ENCODE data around the gene CCDC85C.

CCDC85C gene

GRCh38 chr14:99595034-99595433, 9.0 kb downstream of the CCDC85C start:
- intact Hi-C loops (cut with DNase I), result no loop called here

GRCh38 chr14:99593971-99594841, 9.8 kb downstream of the CCDC85C start:
- intact Hi-C loops (cut with DNase I), result no loop called here

More at GRCh38 chr14:99595034-99595433, 9.0 kb downstream of the CCDC85C start:
- no peak for DNase-seq

GRCh38 chr14:99592933-99593753, 10.9 kb downstream of the CCDC85C start:
- intact Hi-C loops (cut with DNase I), result no loop called here
- peak in 41 of 42 donors; percentile 43 to 86 (median 68) for DNase-seq

More at GRCh38 chr14:99593971-99594841, 9.8 kb downstream of the CCDC85C start:
- DNase-seq, result no peak

GRCh38 chr14:99592394-99592793, 11.6 kb downstream of the CCDC85C start:
- no peak for DNase-seq
- intact Hi-C loops (cut with DNase I), result no loop called here

- peak in 14 of 42 donors; percentile 25 to 73 (median 55) for DNase-seq
- intact Hi-C loops (cut with DNase I), result no loop called here
Measured at GRCh38 chr14:99590746-99591555, 13.1 kb downstream of the CCDC85C start.

- DNase-seq, result no peak
- intact Hi-C loops (cut with DNase I), result no loop called here
Measured at GRCh38 chr14:99589651-99590530, 14.1 kb downstream of the CCDC85C start.

- intact Hi-C loops (cut with DNase I), result no loop called here
- DNase-seq, result no peak
Measured at GRCh38 chr14:99589031-99589441, 15.0 kb downstream of the CCDC85C start.

GRCh38 chr14:99587460-99588278, 16.3 kb downstream of the CCDC85C start:
- no peak for DNase-seq
- intact Hi-C loops (cut with DNase I), result no loop called here

- intact Hi-C loops (cut with DNase I), result no loop called here
- DNase-seq, result no peak
Measured at GRCh38 chr14:99586761-99587459, 17.1 kb downstream of the CCDC85C start.

GRCh38 chr14:99586054-99586760, 17.8 kb downstream of the CCDC85C start:
- DNase-seq, result no peak
- intact Hi-C loops (cut with DNase I), result no loop called here

GRCh38 chr14:99584823-99585222, 19.2 kb downstream of the CCDC85C start:
- intact Hi-C loops (cut with DNase I), result no loop called here
- DNase-seq, result no peak

GRCh38 chr14:99581938-99582337, 22.1 kb downstream of the CCDC85C start:
- intact Hi-C loops (cut with DNase I), result no loop called here
- DNase-seq, result no peak

GRCh38 chr14:99581374-99581773, 22.6 kb downstream of the CCDC85C start:
- peak in 31 of 42 donors; percentile 31 to 78 (median 60) for DNase-seq

GRCh38 chr14:99579903-99580571, 24.0 kb downstream of the CCDC85C start:
- no peak for DNase-seq

More at GRCh38 chr14:99581374-99581773, 22.6 kb downstream of the CCDC85C start:
- intact Hi-C loops (cut with DNase I), result no loop called here

GRCh38 chr14:99579120-99579836, 24.7 kb downstream of the CCDC85C start:
- intact Hi-C loops (cut with DNase I), result no loop called here
- no peak for DNase-seq

More at GRCh38 chr14:99579903-99580571, 24.0 kb downstream of the CCDC85C start:
- intact Hi-C loops (cut with DNase I), result no loop called here

All from head of caudate nucleus (tissue), 42 donors.